Activated CD4-positive, alpha-beta T cell treated with anti-CD3 and anti-CD28 coated beads, Interleukin-2, amount 10 ng/mL, durations not matched to agents 24 days and 14 days (primary cell): Measurements from ENCODE around the gene PALD1. TPM values are rescaled to one million over a fixed set of nuclear protein-coding genes. Genes with fewer than 3 reads are reported as not detected.

ENCODE experiments used
- DNase-seq: peaks from one replicate; pipeline ENCODE4 v3.0.0; 2022
- H3K27ac Mint-ChIP-seq: one replicate; pipeline ENCODE4 v1.8.0; 2022; ENCODE audit warnings: mild to moderate bottlenecking, mixed read lengths
- H3K27me3 Mint-ChIP-seq: one replicate; pipeline ENCODE4 v1.8.0; 2022; ENCODE audit warnings: mixed read lengths
- H3K36me3 Mint-ChIP-seq: one replicate; pipeline ENCODE4 v1.8.0; 2022; ENCODE audit warnings: low read depth, mild to moderate bottlenecking, mixed read lengths
- H3K4me1 Mint-ChIP-seq: one replicate; pipeline ENCODE4 v1.8.0; 2021; ENCODE audit warnings: mixed read lengths
- H3K4me3 Mint-ChIP-seq: one replicate; pipeline ENCODE4 v1.8.0; 2022; ENCODE audit warnings: mild to moderate bottlenecking, moderate library complexity, mixed read lengths
- H3K9me3 Mint-ChIP-seq: one replicate; pipeline ENCODE4 v1.8.0; 2021; ENCODE audit warnings: mixed read lengths
- intact Hi-C: fragments of 100-400 bp; cut with micrococcal nuclease; formaldehyde crosslinking; loops from one replicate; pipeline ENCODE4 v1.15.1; 2023
- total RNA-seq: library from RNA; stranded (reverse); gene quantifications from 2 replicates; pipeline ENCODE4 v1.2.3, GENCODE V29; 2022

Gene PALD1
- 1.9 and 2.1 TPM in 2 replicates for total RNA-seq

- Mint-ChIP-seq H3K27me3 (peaks cover 63% of the 10 kb centered on the region), H3K36me3 (peaks cover 2% of the 10 kb centered on the region), H3K27ac (peak within 1 kb of the TSS; percentile 84), H3K9me3 (no peaks in the 10 kb centered on the region), H3K4me1 (peaks cover 37% of the 10 kb centered on the region), H3K4me3 (peak within 1 kb of the TSS; percentile 84)
- intact Hi-C loops, result loop anchor here (2.0 to 10.0 kb wide), 2 partner anchors 74 to 406 kb away; partner anchors contain the start of genes EIF4EBP2 and PCBD1
- peak; percentile 76 for DNase-seq
These were observed at the start of gene PALD1 for GRCh38 chr10:70478191-70479164. PALD1 (plus strand) TSS chr10:70478767; CDS start chr10:70525952, 47,185 bp downstream.

- H3K27me3 Mint-ChIP-seq, result no peaks in the 10 kb centered on the region
- peaks cover 14% of the 10 kb centered on the region for H3K36me3 Mint-ChIP-seq
- H3K27ac Mint-ChIP-seq, result no peak overlapping the region
- intact Hi-C loops, result no loop called here
- no peak overlapping the region for H3K4me3 Mint-ChIP-seq
- DNase-seq, result no peak
- no peaks in the 10 kb centered on the region for H3K9me3 Mint-ChIP-seq
- H3K4me1 Mint-ChIP-seq, result peaks cover 12% of the 10 kb centered on the region
These were observed 47.8 kb upstream of the PALD1 start for GRCh38 chr10:70430493-70431445.

- Mint-ChIP-seq H3K36me3 (peaks cover 11% of the 10 kb centered on the region), H3K4me1 (peaks cover 12% of the 10 kb centered on the region), H3K4me3 (peak overlapping the region; percentile 71), H3K27me3 (peaks cover 4% of the 10 kb centered on the region), H3K27ac (no peak overlapping the region), H3K9me3 (no peaks in the 10 kb centered on the region)
- intact Hi-C loops, result no loop called here
- DNase-seq, result no peak
These were observed 46.5 kb upstream of the PALD1 start for GRCh38 chr10:70432101-70432500.

GRCh38 chr10:70432561-70433263, 45.9 kb upstream of the PALD1 start:
- H3K4me3 Mint-ChIP-seq, result peak overlapping the region; percentile 71
- peak overlapping the region; percentile 1 for H3K27ac Mint-ChIP-seq
- H3K36me3 Mint-ChIP-seq, result peaks cover 11% of the 10 kb centered on the region

GRCh38 chr10:70433581-70434280, 44.8 kb upstream of the PALD1 start:
- Mint-ChIP-seq H3K4me3 (no peak overlapping the region), H3K9me3 (no peaks in the 10 kb centered on the region), H3K36me3 (peaks cover 7% of the 10 kb centered on the region), H3K27me3 (peaks cover 16% of the 10 kb centered on the region), H3K27ac (no peak overlapping the region), H3K4me1 (peaks cover 12% of the 10 kb centered on the region)
- intact Hi-C loops, result no loop called here
- DNase-seq, result no peak

More at GRCh38 chr10:70432561-70433263, 45.9 kb upstream of the PALD1 start:
- H3K9me3 Mint-ChIP-seq, result no peaks in the 10 kb centered on the region
- H3K4me1 Mint-ChIP-seq, result peaks cover 12% of the 10 kb centered on the region
- intact Hi-C loops, result no loop called here
- H3K27me3 Mint-ChIP-seq, result peaks cover 9% of the 10 kb centered on the region
- DNase-seq, result no peak

GRCh38 chr10:70435241-70436085, 43.1 kb upstream of the PALD1 start:
- peaks cover 3% of the 10 kb centered on the region for H3K36me3 Mint-ChIP-seq
- H3K27ac Mint-ChIP-seq, result no peak overlapping the region
- peaks cover 32% of the 10 kb centered on the region for H3K27me3 Mint-ChIP-seq
- no peak overlapping the region for H3K4me3 Mint-ChIP-seq
- intact Hi-C loops, result no loop called here
- DNase-seq, result no peak
- no peaks in the 10 kb centered on the region for H3K9me3 Mint-ChIP-seq
- peaks cover 12% of the 10 kb centered on the region for H3K4me1 Mint-ChIP-seq

- Mint-ChIP-seq H3K27ac (no peak overlapping the region), H3K36me3 (no peaks in the 10 kb centered on the region), H3K27me3 (peaks cover 51% of the 10 kb centered on the region), H3K4me1 (peaks cover 9% of the 10 kb centered on the region), H3K9me3 (no peaks in the 10 kb centered on the region), H3K4me3 (no peak overlapping the region)
- intact Hi-C loops, result no loop called here
- DNase-seq, result no peak
These were observed 40.8 kb upstream of the PALD1 start for GRCh38 chr10:70437721-70438120.

- intact Hi-C loops, result no loop called here
- Mint-ChIP-seq H3K4me3 (peak overlapping the region; percentile 78), H3K27ac (no peak overlapping the region)
These were observed 38.0 kb upstream of the PALD1 start for GRCh38 chr10:70440296-70441160.

GRCh38 chr10:70441161-70441894, 37.2 kb upstream of the PALD1 start, which contains the start of gene NODAL:
NODAL (minus strand) TSS chr10:70441681; CDS start chr10:70441667, 14 bp downstream.
- intact Hi-C loops, result no loop called here
- Mint-ChIP-seq H3K36me3 (no peaks in the 10 kb centered on the region), H3K9me3 (no peaks in the 10 kb centered on the region), H3K4me1 (peaks cover 6% of the 10 kb centered on the region), H3K27me3 (peaks cover 63% of the 10 kb centered on the region), H3K27ac (no peak within 1 kb of the TSS), H3K4me3 (peak within 1 kb of the TSS; percentile 78)
- peak; percentile 61 for DNase-seq

More at GRCh38 chr10:70440296-70441160, 38.0 kb upstream of the PALD1 start:
- H3K27me3 Mint-ChIP-seq, result peaks cover 63% of the 10 kb centered on the region
- peaks cover 6% of the 10 kb centered on the region for H3K4me1 Mint-ChIP-seq
- DNase-seq, result peak; percentile 69
- H3K36me3 Mint-ChIP-seq, result no peaks in the 10 kb centered on the region
- no peaks in the 10 kb centered on the region for H3K9me3 Mint-ChIP-seq

GRCh38 chr10:70441895-70442309, 36.7 kb upstream of the PALD1 start:
- no peak for DNase-seq
- Mint-ChIP-seq H3K9me3 (no peaks in the 10 kb centered on the region), H3K27me3 (peaks cover 60% of the 10 kb centered on the region), H3K4me3 (no peak overlapping the region), H3K27ac (no peak overlapping the region), H3K4me1 (peaks cover 6% of the 10 kb centered on the region), H3K36me3 (no peaks in the 10 kb centered on the region)
- intact Hi-C loops, result no loop called here
